NCI-H226 (cell line): ENCODE measurements around the gene CIAO2A.

ENCODE experiments used
- DNase-seq: peaks from one replicate; pipeline ENCODE4 v3.0.0-alpha.2; 2015

CIAO2A gene

DNA sequence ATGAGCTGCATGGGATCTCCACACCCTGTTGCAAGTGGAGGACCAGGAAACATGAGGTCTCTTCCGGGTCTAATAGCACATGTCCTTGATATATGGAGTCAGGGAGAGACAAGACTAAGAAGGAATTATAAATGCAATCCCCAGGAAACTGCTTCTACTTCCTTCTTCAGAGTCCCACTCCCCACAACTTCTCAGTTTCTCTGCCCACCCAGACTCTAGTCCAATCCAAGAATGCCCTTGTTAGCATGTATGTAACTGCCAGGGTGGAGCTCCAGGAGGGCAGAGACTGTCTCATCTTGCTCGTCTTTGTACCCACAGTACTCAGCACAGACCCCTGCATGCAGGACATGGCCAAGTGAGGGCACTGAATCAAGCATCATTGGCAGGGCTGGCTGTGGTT is 55.7 kb downstream of the CIAO2A start:
- DNase-seq = no peak

GRCh38 chr15:64037116-64037515 is 56.5 kb downstream of the CIAO2A start:
- no peak for DNase-seq

DNA sequence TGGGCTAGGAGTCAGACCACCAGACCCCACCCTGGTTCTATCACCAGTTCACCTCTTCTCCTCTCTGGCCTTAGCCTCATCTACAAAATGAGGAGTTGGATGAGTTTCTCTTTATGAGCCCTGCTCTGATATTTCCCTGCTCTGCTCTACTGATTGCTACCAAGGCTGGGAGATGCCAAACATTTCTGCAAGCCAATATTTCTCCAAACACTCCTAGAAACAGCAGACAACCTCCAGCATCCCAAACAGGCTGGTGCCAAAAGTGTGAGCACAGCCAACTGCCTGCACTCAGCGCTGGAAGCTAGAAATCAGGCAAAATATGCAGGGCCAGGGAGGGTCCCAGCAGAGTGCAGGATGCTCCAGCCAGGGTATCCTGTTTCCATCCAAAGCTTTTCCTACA is 58.1 kb downstream of the CIAO2A start:
- DNase-seq = no peak

- DNase-seq = no peak
Observed at GRCh38 chr15:64034519-64034918, 59.1 kb downstream of the CIAO2A start.

- no peak for DNase-seq
Observed at GRCh38 chr15:64032329-64032728, 61.3 kb downstream of the CIAO2A start.

DNA sequence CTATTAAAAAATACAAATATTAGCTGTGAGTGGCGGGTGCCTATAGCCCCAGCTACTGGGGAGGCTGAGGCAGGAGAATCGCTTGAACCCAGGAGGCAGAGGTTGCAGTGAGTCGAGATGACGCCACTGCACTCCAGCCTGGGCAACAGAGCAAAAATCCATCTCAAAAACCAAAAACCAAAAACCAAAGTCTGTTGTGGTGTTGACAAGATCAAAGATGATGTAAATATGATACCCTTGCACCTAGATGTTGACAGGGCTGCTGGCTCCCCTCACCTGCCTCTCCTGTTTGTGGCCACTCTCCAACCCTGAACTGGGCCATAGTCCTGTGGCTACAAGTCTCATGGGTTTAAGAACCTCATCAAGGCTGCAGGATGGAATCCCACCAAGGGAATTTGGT is 63.5 kb downstream of the CIAO2A start:
- no peak for DNase-seq

- no peak for DNase-seq
Observed at GRCh38 chr15:64029633-64030032, 64.0 kb downstream of the CIAO2A start.

DNA sequence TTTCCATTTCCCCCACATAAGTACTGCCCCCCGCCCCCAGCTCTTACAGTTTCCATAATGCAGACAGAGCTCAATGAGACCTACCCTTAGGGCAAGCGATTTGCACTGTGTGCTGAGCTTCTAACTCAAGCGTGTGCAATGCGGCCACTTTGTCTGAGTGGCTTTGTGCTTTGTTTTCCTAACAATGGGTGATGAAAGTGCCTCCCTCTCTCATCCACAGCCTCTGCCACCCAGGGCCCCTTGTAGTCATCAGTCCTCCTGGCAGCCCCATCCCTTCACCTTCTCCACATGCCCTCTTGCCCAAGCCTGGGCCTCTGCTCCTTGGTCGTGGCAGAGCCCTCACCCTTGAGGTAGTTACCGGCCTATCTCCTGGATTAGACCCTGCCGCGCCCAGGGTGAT is 64.5 kb downstream of the CIAO2A start:
- no peak for DNase-seq

DNA sequence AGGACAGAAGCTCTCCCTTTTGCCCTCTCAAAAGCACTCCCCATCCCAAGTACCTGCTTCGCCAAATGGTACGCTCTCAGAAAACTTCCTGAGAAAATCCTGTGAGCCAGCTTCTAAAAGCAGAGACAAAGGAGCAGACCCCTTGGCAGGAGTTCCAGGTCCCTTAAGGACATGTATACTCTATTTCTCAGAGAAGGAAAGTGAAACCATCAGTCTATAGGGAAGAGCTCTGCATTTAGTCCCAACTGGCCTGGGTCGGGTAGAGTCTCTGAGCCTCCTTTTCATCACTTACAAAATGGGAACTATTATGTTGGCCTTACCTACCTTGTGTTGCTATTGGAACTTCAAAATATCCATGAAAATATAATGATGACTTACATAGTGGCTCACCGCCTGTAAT is 67.0 kb downstream of the CIAO2A start:
- no peak for DNase-seq

- no peak for DNase-seq
Observed at GRCh38 chr15:64024172-64025050, 69.2 kb downstream of the CIAO2A start.

GRCh38 chr15:64023220-64023619 is 70.4 kb downstream of the CIAO2A start:
- DNase-seq = no peak

DNA sequence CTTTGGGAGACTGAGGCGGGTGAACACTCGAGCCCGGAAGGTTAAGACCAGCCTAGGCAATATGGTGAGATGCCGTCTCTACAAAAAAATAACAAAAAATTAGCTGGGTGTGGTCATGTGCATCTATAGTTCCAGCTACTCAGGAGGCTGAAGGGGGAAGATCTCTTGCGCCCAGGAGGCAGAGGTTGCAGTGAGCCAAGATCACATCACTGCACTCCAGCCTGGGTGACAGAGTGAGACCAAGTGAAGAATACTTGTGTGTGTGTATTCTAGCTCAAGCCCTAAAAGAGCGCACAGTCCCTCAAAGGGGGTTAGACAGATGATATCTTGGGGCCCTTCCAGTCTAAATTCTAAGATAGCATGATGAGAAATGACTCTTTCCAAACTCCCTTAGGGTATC is 71.1 kb downstream of the CIAO2A start:
- DNase-seq = no peak
